Activated CD4-positive, alpha-beta T cell treated with anti-CD3 and anti-CD28 coated beads, Interleukin-2, amount 50 U/mL, for 1 hour (primary cell): Measurements from ENCODE around the gene RTEL1.
"Not testable (repeated sequence)": the region's sequence is repeated elsewhere in the genome, so short reads cannot be mapped to it uniquely, and the experiment has no call there.

ENCODE experiments used
- DNase-seq: peaks from one replicate; pipeline ENCODE4 v3.0.0-alpha.2; 2020

Gene RTEL1, protein sequence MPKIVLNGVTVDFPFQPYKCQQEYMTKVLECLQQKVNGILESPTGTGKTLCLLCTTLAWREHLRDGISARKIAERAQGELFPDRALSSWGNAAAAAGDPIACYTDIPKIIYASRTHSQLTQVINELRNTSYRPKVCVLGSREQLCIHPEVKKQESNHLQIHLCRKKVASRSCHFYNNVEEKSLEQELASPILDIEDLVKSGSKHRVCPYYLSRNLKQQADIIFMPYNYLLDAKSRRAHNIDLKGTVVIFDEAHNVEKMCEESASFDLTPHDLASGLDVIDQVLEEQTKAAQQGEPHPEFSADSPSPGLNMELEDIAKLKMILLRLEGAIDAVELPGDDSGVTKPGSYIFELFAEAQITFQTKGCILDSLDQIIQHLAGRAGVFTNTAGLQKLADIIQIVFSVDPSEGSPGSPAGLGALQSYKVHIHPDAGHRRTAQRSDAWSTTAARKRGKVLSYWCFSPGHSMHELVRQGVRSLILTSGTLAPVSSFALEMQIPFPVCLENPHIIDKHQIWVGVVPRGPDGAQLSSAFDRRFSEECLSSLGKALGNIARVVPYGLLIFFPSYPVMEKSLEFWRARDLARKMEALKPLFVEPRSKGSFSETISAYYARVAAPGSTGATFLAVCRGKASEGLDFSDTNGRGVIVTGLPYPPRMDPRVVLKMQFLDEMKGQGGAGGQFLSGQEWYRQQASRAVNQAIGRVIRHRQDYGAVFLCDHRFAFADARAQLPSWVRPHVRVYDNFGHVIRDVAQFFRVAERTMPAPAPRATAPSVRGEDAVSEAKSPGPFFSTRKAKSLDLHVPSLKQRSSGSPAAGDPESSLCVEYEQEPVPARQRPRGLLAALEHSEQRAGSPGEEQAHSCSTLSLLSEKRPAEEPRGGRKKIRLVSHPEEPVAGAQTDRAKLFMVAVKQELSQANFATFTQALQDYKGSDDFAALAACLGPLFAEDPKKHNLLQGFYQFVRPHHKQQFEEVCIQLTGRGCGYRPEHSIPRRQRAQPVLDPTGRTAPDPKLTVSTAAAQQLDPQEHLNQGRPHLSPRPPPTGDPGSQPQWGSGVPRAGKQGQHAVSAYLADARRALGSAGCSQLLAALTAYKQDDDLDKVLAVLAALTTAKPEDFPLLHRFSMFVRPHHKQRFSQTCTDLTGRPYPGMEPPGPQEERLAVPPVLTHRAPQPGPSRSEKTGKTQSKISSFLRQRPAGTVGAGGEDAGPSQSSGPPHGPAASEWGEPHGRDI (N-terminal part only)

DNA sequence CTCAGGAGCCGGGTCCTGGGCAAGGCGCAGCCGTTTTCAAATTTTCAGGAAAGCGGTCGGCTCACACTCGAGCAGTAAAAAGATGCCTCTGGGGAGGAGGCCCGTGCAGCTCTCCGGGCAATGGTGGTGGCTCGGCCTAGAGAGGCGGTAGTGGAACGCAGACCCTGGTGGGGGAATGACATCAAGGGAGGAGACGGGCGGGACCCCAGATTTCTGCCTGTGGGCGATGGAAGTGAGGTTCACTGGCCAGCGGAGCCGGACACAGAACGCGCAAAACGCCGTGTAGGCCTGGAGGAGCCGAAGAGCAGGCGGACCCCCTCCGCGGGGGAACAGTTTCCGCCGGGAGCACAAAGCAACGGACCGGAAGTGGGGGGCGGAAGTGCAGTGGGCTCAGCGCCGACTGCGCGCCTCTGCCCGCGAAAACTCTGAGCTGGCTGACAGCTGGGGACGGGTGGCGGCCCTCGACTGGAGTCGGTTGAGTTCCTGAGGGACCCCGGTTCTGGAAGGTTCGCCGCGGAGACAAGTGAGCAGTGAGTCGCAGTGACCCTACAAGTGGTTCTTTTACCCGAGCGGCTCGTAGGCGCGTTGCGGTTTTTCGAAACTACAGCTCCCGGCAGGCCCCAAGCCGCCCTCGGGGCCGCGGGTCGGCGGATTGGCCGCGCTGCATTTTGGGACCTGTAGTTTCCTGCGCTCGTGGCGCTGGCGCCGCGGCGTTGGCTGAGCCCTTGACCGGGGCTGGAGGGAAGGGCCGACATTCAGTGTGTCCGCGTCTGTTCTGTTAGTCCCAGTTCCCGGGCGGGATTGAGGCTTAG, at the start of gene RTEL1:
RTEL1 (plus strand) TSS at position 376 of the 812 bp plus-strand sequence. CDS start 1,091 bp downstream, outside the sequence.
- DNase-seq: peak; percentile 86

DNA sequence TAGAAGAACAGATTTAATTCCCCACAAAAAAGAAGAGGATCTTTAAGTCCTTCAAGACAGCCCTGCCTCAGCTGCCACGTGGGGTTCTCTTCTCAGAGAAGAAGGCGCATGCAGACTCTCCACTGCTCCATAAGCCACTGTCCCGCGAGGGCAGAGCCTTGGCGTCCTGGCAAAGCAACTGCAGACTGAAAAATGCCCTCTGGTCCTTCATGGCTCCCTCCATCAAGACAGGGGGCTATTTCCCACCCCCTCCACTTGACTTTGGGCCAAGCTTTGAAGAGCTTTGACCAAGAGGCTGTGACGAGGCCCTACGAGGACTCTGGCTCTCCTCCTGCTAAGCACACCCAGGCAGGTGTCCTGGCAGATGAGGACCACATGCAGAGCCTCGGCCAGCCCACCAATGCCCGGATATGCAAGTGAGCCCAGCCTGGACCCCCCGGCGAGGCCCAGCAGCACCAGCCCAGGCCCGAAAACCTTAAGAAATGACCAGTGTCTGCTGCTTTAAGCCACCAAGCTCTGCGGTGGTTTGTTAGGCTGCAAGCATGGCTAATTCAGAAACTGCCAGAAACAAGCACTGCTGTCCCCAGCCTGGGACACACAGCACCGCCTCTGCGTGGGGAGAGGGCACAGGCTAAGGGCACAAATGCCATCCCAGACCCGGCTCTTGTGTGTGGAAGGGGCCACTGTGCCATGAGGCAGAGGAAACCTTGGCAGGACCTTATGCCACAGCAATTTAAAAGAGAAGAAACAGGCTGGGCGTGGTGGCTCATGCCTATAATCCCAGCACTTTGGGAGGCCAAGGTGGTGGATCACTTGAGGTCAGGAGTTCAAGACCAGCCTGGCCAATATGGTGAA, 47.3 kb upstream of the RTEL1 start:
- DNase-seq: no peak

DNA sequence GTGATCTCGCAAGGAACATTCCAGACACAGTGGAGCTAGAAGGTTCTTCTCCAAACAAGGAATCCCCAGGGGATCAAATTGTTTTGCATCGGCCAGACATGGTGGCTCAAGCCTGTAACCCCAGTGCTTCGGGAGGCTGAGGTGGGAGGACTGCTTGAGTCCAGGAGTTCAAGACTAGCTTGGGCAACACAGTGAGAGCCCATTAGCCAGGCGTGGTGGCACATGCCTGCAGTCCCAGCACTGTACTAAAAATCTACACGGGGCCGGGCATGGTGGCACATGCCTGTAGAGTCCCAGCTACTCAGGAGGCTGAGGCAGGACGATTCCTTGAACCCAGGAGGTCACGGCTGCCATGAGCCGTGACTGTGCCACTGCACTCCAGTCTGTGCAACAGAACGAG, 46.5 kb upstream of the RTEL1 start:
- DNase-seq: no peak

DNA sequence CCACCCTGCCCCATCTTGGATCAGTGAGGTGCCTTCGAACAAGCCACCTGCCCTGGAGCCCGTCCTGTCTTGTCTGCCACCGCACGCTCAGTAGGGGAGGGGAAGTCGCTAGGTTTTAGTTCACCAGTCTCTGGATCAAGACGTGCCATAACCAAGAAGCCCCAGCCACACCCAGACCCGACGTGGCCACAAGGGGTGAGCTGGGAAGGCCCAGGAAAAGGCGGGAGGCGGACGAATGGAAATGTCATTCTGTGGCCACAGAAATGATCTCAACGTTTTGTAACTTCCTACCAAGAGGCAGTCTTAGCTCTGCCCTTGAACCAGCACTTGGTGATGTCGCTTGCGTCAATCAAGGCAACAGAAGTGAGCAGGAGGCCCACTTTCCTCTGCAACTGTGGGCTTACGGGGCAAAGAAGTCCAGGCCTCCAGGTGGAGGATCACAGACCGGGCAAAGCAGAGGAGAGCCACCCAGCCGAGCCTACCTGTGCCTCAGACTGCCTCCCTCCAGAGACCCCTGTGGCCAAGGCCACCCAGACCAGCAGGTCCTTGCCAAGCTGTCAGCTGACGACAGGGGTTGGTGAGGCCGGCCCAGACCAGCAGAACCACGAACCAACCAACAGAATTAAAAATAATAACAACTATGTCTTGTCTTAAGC, 45.7 kb upstream of the RTEL1 start:
- no peak for DNase-seq

DNA sequence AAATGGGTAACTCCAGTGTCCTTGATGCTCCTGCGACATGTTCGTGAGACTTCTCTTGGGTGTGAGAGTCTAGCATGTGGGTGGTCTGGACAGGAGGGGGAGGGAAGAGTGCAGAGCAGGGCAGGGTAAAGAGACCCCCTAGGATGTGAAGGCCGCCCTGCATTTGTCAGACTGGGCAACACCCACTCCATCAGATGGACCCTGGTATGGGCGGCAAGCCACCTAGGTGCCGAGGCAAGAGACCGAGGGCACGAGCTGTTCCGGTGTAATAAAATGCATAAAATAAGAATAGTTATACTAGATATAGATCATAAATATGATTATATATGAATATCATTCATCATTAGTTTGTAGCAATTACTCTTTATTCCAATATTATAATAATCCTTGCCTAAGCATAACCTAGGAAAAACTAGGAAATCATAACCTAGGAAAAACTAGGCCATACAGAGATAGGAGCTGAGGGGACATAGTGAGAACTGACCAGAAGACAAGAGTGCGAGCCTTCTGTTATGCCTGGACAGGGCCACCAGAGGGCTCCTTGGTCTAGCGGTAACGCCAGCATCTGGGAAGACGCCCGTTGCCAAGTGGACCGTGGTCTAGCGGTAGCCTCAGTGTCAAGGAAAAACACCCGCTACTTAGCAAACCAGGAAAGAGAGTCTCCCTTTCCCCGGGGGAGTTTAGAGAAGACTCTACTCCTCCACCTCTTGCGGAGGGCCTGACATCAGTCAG, 44.1 kb upstream of the RTEL1 start:
- DNase-seq: not testable (repeated sequence)

DNA sequence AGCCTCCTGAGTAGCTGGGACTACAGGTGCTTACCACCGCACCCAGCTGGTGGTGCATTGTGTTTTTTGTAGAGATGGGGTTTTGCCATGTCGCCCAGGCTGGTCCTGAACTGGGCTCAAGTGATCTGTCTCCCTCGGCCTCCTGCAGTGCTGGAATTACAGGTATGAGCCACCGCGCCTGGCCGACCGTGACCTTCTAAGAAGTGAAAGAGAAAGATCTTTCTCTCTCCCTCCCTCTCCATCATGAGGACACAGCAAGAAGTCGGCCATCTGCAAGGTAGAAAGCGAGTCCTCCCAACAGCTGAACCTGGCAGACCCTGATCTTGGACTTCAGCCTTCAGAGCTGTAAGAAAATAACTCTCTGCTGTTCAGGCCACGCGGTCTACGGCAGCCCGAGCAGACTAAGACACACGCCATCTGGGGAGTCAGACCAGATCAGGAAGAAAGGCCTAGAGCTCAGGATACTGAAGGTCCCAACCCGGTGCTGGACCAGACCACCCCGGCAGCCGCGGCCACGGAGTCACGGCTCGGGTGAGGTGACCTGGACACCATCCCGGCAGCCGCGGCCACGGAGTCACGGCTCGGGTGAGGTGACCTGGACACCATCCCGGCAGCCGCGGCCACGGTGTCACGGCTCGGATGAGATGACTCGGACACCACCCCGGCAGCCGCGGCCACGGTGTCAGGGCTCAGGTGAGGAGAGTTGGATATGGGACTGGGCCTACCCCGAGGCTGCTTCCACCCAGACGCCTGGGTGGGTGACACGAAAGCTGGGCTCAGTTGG, 40.8 kb upstream of the RTEL1 start:
- no peak for DNase-seq

DNA sequence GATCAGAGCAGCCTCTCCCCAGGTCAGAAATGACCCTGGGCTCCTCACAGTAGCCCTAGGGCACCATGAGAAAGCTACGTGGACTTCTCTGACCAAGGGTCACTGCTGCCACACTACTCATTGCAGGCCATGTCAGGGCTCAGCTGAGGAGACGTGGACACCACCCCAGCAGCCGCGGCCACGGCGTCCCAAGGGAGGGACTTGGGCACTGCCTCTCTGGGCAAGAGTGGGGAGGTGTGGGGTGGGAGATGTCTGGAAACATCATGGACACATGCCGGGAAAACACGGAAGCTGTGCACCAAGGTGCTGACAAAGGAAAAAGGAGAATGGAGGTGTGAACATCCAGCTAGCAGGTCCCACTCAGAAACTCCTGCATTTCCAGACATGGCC, 40.2 kb upstream of the RTEL1 start:
- DNase-seq: no peak

DNA sequence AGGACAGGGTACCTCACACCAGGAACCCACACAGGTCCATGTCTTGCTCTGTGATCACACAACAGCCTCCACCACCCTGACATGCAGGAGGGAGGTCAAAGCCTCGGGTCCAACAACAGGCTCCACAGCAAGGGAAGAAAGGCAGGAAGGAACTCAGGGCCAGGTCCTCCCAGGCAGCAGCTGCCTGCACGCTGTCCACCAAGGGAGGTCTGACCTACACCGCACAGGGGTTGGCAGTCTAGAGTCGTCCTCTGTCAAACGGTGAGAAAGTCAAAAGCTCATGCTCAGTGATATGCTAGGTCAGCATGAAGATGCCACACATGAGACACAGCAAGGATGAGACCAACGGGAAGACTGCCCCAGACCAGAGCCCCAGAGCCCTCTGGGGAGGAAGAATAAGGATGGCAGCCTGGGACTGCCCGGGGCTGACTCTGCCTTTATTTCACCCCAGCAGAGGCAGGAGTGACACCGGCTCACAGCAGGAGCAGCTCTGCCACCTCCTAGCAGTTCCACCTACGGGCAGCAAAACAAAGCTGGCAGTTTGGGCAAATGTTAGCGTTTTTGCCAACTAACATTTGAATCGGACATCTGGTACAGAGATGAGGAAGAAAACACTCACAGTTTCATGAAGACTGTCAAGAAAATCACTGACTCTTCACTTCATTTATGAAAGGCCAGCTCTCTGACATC, 39.7 kb upstream of the RTEL1 start:
- no peak for DNase-seq

DNA sequence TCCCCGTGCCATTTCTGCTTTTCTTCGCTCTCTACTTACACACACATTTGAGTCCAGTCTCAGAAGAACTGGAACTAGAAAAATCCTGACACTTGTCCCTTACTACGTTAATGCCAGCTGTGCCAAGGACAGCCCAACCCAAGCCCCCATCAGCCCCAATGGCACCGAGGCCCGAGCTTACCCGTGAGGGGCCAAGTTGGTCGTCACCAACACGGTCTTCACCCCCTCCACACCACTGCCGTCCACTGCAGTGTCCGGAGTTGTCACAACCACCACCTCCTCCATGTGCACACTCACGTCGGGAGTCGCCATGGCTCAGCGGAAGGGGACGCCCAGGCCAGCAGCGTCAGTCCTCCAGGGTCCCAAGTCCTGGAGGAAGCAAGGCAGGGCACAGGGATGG, 39.0 kb upstream of the RTEL1 start:
- no peak for DNase-seq

DNA sequence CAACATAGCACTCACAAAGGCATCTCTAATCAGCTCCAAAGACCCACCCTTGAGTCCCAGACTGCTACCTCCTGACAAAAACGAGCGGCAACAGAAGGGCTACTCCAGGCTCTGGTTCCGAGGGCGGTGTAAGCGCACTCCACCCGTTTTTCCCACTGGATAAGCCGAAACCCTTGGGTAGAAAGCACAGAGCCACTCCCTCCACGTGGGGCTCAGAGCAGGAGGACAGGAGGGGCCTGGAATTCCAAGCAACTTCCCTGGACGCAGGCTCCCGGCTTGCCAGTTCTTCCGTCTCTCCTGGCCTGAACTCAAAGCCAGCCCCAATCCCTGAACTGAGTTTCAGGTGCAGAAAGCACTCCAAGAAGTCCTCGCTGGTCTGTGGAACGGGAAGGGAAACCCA, 38.6 kb upstream of the RTEL1 start:
- no peak for DNase-seq

DNA sequence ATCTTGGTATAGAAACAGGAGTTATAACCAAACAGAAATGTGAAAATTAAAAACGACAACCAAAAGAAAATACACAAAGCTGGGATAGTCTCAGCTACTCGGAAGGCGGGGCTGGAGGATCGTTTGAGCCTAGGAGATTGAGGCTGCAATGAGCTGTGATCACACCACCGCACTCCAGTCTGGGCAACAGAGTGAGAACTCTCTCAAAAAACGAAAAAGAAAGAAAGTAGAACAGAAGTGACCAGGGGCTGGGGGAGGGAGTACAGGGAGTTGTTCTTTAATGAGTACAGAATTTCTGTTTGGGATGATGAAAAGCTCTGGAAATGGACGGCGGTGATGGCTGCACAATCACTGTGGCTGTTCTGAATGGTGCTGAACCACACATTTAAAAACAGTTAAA, 37.1 kb upstream of the RTEL1 start:
- DNase-seq: no peak

DNA sequence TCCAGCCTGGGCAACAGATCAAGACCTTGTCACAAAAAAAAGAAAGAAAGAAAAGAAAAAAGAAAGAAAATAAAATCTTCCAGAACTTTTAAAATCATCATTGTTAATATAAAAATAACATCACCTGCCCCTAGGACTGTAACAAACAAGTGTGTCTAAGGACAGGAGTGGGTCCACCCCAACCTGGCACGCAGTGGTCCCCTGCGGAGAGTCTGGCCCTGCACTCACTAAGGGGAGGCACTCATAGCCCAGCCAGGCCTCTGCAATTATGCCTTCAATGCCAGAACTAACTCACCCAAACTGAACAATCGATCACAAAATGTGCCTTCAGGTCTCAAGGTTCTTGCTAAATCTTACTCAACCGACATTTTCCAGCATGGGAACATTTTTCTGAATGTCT, 36.0 kb upstream of the RTEL1 start:
- no peak for DNase-seq

DNA sequence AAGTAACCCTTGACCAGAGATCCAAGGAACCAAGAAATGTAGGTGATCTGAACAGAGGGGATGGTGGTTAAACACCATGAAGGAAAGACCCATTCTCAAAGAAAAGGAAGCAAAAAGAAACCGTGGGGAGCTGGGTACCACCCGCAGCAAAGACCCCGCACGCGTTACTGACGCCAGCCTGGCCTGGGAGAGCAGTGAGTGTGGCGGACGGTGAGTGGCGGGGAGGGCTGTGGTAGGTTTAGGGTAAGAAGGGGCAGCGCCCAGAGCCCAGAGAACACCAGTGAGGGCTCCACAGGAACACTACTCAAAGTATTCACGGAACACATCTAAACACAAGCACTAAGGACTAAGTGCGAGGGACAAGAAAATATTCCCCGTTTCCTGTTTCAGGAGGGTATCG, 35.4 kb upstream of the RTEL1 start:
- no peak for DNase-seq

DNA sequence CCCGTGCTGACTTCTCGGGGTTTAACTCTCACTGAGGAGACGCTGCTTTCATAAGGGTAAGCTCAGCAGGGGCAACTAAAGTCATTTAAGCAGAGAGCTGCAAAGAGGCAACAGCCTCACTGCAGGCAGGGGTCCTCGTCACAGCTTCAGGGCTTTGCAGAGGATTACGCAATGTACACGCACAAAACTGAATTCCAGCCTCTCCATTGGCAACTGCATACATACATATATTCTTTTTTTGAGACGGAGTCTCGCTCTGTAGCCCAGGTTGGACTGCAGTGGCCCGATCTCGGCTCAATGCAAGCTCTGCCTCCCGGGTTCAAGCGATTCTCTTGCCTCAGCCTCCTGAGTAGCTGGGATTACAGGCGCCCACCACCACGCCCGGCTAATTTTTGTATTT, 33.6 kb upstream of the RTEL1 start:
- no peak for DNase-seq

DNA sequence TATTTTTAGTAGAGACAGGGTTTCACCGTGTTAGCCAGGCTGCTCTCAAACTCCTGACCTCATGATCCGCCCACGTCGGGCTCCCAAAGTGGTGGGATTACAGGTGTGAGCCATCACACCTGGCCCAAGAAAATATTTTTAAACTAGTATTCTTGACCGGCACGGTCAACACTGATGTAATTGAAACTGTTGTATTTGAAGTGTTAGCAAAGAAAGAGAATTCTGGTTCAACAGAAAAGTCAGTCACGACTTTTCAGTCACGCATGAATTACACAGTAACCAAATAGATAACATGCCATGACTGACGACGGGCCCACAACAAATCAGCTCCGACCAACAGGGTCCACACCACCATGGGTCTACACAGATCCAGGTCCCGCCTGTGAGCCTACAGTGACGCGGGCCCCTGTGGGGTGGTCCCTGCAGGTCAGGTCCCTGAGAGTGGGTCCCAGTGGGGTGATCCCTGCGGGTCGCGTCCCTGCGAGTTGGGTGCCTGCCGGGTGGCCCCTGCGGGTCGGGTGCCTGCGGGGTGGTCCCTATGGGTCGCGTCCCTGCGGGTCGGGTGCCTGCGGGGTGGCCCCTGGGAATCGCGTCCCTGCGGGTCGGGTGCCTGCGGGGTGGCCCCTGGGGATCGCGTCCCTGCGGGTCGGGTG, 32.2 kb upstream of the RTEL1 start:
- DNase-seq: peak; percentile 18

DNA sequence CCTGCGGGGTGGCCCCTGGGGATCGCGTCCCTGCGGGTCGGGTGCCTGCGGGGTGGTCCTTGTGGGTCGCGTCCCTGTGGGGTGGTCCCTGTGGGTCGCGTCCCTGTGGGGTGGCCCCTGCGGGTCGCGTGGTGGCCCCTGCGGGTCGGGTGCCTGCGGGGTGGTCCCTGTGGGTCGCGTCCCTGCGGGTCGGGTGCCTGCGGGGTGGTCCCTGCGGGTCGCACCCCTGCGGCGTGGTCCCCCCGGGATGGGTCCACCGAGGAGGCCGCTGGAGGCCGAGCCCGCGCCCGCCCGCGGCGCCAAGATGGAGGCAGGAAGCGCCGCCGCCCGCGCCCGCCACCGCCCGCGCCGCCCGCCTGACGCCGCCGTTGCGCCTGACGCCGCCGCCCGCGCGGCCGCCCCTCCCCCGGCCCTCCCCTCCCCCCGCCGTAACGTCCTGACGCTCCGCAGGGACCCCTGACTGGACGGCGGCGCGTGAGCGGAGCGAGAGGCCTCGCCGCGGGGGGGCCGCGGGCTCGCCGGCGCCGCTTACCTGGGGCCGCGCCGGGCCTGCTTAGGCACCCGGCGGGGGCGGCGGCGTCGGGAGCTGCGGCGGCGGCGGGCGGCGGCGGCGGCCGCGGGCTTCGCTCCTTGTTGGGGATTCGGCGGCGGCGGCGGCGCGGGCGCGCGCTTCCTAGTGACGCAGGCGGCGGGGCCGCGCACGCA, 31.5 kb upstream of the RTEL1 start, which contains the start of gene GMEB2:
GMEB2 (minus strand) TSS at position 678 of the 705 bp plus-strand sequence. CDS start 7,704 bp downstream, outside the sequence.
- DNase-seq: peak; percentile 58

DNA sequence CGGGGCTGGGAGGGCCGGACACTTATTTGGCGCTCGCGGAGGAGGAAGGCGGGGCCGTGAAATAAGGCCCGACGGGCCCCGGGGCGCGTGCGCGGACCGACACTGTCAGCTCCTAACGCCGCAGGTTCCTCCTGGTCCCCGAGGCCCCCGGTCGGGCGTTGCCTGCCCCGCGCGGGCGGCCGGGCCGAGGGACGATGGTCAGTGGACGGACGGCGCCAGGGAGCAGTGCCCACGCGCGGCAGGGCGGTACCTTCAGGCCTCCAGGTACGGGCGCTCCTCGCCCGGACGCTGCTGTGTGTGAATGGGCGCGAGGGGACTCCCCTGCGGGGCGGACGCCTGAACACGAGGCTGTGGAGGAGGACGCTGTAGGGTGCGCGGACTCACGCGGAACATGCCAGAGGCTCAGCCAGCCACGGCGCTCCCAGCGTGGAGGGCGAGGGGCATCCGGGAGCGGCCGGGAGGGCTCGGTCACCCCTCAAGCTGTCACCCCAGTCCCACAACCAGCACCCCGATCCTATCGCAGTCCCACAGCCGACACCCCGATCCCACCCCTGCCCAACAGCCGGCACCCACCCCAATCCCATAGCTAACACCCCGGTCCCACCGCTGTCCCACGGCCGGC, 30.9 kb upstream of the RTEL1 start:
- peak; percentile 93 for DNase-seq
